ENCODE measurements around the gene SKIDA1.
"Not testable (repeated sequence)": the region's sequence is repeated elsewhere in the genome, so short reads cannot be mapped to it uniquely, and the experiment has no call there.

DNA sequence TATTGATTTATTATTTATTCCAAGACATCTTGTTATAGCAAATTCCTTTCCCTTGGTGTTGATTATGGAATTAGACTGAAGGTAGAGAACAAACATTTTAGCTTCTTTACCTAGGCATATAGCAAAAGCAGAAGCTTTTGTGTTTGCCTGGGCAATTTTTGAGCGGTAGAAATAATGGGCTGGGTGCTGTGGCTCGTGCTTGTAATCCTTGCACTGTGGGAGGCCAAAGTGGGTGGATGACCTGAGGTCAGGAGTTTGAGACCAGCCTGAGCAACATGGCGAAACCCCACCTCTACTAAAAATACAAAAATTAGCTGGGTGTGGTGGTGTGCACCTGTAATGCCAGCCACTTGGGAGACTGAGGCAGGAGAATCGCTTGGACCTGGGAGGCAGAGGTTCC lies 15.2 kb upstream of the SKIDA1 start:
- TF ChIP-seq, protein P1, sequence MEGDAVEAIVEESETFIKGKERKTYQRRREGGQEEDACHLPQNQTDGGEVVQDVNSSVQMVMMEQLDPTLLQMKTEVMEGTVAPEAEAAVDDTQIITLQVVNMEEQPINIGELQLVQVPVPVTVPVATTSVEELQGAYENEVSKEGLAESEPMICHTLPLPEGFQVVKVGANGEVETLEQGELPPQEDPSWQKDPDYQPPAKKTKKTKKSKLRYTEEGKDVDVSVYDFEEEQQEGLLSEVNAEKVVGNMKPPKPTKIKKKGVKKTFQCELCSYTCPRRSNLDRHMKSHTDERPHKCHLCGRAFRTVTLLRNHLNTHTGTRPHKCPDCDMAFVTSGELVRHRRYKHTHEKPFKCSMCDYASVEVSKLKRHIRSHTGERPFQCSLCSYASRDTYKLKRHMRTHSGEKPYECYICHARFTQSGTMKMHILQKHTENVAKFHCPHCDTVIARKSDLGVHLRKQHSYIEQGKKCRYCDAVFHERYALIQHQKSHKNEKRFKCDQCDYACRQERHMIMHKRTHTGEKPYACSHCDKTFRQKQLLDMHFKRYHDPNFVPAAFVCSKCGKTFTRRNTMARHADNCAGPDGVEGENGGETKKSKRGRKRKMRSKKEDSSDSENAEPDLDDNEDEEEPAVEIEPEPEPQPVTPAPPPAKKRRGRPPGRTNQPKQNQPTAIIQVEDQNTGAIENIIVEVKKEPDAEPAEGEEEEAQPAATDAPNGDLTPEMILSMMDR (conservative IDR thresholded peaks at IDR 0.05; ENCODE audit: low read depth, low read length) = not testable (repeated sequence)
- not testable (repeated sequence) for TF ChIP-seq EZH2 (IDR thresholded peaks at IDR 0.05; ENCODE audit: borderline replicate concordance, low read depth, low read length, poor library complexity, severe bottlenecking)
